ENCODE measurements around the gene TSPAN3. TPM values are rescaled to one million over a fixed set of nuclear protein-coding genes. Genes with fewer than 3 reads are reported as not detected.

The TSPAN3 gene
- total RNA-seq, 2 donors from 2014 or later = 143 to 151 TPM

DNA sequence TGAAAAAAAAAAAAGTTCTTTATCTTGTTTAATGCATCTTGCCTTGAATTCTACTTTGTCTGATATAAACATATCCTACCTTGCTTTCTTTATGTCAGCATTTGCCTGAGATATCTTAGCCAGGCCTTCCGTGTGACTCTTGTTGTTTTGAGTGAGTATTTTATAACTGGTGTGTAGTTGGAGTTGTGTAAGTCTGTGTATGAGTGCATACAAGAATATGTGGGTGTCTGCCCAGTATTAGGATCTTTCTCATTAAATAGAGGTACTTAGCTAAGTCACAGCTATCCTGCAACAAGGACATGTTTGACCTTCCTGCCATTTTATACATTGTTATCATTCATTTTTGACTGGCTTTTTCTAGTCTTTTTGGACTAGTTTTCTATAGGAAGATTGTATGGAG lies 22.5 kb upstream of the TSPAN3 start:
- ATAC-seq (no peak), DNase-seq (no peak)
- intact Hi-C loops (cut with DNase I) = no loop called here

DNA sequence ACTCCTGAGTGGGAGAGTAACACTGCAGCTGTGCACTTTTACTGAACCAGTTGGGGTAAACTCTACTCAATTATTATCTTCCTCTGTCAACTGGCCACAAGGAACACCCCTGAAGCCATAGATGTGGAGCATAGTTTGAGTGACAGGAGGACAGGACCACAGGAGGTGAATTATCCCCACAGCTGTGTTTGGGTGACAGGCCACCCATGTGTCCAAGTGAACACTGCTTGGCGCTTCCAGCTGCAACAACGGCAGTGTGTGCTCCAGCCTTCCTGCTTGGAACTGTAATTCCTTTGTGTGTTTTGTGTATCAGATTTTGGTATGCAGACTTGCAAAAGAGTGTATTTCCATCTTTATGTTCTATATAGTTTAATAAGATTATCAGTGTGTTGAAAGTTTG lies 20.2 kb upstream of the TSPAN3 start:
- intact Hi-C loops (cut with DNase I) = no loop called here
- DNase-seq = no peak
- ATAC-seq = no peak

DNA sequence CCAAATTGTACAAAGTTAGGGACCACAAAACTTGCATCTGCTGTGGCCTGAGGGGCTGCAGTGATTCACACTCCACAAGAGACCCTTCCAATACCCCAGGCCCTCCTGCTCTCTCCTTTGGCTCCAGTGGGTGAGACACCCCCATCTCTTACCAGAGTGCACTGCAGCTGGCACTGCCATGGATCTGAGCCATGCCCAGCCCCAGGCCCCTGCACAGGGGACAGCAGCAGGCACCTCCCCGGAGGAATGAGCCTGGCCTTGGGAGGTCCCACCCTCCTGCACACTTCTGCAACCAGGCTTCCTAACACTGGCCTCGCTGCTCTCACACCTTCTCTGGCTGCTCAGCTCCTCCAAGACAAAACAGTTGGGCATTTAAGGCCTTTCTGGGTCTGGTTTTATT lies 16.3 kb upstream of the TSPAN3 start:
- DNase-seq = no peak
- intact Hi-C loops (cut with DNase I) = no loop called here
- ATAC-seq = no peak

DNA sequence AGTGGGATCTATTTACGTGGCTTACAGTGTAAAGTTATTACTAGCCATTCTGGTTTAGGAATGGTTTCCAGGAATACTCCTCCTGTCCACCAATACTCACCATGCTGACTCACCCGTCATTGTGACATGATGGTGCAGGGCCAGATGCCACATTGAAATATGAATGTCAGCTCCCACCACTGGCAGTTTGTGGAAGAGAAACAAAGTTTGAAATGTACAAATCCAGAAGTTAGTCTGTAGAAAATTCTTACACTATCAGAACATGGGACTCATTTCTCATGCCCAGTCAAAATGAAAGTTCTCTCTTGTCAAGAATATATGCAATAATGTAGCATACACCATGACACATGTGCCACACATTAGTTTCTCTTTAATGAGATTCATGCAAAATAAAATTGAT lies 14.4 kb upstream of the TSPAN3 start:
- DNase-seq (no peak), ATAC-seq (no peak)
- intact Hi-C loops (cut with DNase I) = no loop called here

DNA sequence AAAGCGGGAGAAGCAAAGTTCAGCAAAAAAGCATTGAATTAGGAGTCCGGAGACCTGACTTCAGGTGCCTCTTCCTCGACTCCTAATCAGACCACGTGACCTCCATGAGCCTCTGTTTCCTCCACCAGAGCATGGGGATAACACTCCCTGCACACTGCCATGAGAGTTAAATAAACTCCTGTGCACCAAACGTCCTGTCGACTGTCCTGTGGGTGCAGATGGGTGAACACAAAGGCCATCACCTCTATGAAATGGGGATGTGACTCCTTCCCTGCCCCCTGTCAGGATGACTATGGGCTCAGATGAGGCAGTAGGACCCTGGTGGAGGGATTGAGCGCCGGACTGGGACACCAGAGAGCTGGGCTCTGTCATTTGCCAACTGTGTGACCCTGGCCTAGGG lies 13.5 kb upstream of the TSPAN3 start:
- ATAC-seq (no peak), DNase-seq (no peak)
- intact Hi-C loops (cut with DNase I) = no loop called here

DNA sequence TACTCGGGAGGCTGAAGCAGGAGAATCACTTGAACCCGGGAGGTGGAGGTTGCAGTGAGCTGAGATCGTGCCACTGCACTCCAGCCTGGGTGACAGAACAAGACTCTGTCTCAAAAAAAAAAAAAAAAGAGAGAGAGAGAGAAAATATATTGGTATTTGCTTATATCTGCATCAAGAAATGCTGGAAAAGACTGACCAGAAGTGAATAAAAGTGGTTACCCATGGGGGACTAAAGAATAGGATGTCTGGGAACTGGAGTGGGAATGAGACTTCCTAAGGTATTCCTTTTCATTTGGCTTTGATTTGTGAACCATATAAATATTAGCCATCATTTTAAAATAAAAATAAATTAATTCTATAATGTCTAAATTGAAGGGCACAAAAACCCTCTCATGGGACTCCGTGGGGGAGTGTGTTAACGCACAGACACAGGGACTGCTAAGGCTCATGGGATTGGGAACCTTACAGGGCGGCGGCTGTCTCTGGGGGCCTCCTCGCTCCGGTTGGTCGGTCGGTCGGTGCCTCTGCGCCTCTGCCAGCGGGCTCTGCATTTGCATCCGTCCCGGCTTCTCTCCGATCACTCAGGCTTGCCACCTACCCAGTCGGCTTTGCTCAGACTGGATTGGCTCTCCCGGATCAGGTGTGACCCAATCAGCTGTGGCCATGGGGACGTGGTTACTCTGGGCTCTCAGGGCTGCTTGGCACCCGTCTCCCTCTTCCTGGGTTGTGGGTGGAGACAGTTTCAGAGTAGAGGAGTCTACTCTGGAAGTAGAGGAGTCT lies 12.7 kb upstream of the TSPAN3 start:
- ATAC-seq (peak; percentile 99), DNase-seq (peak; percentile 84)
- intact Hi-C loops (cut with DNase I) = no loop called here

DNA sequence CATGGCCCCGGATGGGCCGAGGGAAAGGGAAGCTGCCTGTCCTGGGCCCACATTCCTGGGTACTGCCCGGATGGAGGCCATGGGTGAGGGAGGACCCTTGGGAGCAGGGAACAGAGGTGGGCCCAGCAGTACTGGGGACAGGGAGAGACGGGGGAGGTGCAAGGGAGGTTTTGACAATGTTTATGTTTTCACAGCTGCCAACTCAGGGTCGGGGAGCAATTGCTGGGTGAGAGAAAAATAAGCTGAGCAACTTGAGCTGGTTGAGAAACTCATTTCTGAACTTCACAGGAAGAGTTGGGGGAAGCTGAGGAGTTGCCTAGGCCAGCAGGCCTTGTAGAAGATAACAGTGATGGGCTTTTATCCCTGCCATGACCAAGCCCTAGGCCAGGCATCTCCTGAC lies 11.1 kb upstream of the TSPAN3 start:
- no peak for ATAC-seq
- intact Hi-C loops (cut with DNase I) = no loop called here
- DNase-seq = no peak

DNA sequence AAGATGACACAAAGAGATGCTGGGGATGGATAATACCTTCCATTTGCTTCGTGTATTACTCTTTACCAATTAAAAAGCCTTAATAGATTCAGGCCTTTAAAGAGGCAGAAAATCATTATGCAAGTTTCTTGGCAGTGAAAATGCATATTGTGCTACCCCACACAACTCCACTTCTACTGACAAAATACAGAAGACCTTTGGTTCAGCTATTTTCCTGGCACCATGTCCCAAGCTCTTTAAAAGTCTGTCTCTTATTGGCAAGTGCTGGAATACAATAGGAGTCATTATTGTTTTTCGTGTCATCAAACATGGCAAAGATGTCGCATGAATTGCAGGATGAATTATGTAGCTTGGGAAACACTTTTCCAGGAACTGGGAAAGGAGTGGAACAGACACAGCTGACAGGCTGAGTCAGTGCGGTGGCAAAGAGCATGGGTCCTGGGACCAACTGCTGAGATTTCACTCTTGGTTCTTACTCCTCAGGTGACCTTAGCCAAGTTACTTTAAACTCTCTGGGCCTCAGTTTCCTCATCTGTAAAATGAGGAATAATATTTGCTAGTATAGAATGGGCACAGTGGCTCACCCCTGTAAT lies 5.5 kb upstream of the TSPAN3 start:
- DNase-seq (no peak), ATAC-seq (no peak)
- intact Hi-C loops (cut with DNase I) = no loop called here

DNA sequence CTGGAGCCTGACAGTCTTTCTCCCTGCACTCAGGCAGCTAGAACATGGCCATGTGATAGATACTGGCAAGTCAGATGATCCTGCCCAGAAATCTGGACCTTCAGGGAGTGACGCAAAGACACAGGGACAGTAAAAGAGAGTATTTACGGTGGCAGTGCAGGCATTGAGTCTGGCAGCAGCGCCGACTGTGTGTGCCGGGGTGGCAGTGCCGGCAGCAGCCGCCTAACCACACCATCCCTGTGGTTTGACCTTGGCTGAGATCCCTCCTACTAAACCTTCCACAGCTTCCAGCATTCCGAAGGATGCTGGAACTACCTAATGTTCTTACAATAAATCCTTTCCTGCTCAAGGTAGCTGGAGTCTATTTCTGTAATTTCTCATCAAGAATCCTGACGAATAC lies 4.6 kb upstream of the TSPAN3 start:
- intact Hi-C loops (cut with DNase I) = no loop called here
- no peak for ATAC-seq
- no peak for DNase-seq

DNA sequence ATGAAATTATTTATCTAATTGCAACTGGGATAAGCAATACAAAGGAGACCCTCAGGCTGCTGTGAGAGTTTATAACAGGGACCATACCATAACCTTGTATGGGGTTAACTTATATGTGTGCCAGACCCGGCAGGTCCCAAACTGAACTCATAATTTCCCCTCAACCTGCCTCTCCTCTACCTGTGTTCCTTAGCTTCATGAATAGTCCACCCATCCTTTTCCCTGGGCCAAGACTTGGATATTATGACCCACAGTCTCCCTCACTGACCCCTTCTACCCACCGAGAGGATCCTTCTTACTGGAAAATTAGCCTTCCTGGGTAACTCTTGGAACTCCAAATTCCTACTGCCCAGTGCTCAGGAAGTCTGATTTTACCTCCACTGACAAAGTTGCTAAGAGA lies 3.4 kb upstream of the TSPAN3 start:
- no peak for ATAC-seq
- DNase-seq = no peak

DNA sequence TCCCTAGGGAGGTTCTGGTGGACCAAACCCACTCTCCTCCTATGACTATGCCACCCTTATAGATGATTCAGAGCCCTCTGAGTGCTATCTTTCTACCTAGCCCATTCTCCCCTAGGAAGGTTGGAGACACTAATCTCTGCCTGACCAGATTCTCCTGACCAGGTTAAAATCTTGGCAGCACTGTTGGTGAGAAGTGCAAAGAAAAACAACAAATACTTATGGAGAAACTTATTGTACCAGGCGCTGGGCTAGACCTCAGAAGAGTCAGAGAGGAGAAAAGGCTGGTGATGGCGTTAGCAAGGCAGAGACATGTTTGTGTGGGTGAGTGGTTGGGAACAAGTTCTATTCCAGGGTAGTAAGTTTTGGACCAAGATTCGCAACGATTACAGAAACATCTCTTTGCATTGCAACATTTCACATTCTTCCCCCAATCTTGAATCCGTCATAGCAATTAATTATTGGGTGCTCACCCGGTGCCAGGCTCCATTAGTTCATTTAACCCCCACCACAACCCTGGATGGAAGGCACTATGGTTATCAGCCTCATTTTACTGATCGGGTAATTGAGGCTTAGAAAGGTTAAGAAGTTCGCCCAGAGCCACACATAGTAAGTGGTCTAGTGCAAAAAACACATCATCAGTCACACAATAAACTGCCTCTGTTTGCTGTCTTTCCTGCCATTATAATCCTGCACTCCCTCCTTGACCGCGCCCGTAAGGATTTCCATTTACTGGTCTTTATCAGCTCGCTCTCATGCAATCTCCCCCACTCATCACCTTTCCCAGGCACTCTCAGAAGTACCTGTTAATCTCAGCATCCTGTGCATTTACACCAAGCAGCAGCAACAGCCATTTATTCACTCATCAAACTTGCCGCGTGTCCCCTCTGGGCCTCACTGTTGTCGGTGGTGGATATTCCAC lies 655 bp upstream of the TSPAN3 start:
- intact Hi-C loops (cut with DNase I) = no loop called here
- no peak for ATAC-seq

More for the DNA sequence above, 3.4 kb upstream of the TSPAN3 start:
- intact Hi-C loops (cut with DNase I) = no loop called here

DNA sequence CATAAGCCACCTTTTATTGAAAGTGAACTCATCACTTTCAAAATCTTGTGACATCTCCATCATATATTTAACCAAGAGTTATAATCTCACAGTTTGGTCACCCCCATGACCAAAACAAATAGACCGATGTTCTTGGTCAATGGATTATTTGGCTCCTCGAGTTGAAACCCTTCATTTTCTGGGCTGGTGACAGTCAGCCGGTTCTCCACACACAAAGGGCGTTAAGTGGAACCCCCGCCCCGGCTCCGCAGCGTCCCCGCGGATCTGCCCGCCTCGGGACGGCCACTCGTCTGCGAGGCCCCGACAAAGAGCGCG lies 772 bp downstream of the TSPAN3 start:
- no peak for DNase-seq
- intact Hi-C loops (cut with DNase I) = no loop called here
- no peak for ATAC-seq

More for the DNA sequence above, 655 bp upstream of the TSPAN3 start:
- DNase-seq = no peak

DNA sequence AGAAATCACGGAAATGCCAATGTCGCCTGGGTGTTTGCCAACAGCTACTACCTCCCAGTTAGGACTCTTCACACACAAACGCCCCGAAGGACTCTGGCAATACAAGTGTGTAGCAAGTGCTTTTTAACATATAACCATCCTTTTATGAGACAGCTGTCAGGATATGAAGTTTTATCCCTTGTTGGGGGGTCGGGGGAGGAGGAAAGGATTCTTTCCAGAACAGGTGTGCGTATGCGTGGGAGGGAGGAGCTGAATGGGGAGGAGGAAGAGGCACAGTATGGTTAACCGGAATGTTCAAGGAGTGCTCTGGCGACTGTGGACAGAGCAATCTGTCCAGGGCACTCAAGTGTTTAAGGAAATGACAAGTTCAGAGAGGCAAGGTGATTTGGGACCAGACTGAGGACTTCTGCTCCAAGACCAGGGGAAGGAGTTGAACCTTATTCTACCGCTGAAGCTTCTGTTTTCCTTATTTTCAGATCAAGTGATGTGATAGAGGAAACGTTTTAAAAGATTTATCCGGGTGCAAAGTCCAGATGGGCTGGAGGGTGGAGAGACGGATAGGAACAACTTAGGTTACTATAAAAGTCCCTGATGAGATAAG lies 1.3 kb downstream of the TSPAN3 start:
- DNase-seq (peak; percentile 41), ATAC-seq (no peak)
- intact Hi-C loops (cut with DNase I) = no loop called here

DNA sequence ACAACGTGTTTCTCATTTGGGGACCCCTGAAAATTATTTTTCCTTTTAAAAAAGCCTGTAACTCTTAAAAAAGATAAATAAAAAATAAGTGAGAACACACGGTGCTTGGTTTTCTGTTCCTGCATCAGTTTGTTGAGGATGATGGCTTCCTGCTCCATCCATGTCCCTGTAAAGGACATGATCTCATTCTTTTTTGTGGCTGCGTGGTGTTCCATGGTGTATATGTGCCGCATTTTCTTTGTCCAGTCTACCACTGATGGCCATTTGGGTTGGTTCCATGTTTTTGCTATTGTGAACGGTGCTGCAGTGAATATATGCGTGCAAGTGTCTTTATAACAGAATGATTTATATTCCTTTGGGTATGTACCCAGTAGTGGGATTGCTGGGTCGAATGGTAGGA lies 2.3 kb downstream of the TSPAN3 start:
- no peak for DNase-seq
- no peak for ATAC-seq
- intact Hi-C loops (cut with DNase I) = no loop called here

DNA sequence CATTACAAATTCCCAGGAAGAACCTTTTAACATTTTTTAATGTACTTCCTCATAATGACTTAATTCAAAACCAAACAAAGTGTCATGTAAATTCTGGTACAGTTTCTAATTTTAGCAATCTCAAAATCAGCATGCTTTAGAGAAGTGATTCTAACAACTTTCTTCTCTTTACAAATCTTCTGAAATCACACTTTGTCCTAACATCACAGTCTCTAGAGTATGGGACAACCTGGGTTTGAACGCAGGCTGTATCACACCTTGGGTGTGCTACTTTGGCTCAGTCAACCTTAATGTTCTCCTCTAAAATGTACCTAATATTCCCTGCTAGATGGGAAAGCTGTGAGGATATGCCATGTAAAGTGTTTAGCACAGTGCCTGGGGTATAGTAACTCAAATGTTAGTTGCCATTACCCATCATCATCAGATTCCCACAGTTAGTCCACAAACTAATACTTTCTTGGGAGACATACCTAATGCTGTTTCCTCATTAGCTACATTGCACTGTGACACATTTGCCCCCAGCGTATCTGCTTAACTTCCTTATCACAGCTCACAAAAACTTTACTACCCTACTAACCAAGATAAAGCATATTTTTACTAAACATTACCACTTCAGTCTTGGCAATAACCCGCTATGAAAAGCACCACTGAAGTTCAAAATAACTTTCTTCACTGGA lies 3.1 kb downstream of the TSPAN3 start:
- DNase-seq = no peak
- no peak for ATAC-seq
- intact Hi-C loops (cut with DNase I) = no loop called here

DNA sequence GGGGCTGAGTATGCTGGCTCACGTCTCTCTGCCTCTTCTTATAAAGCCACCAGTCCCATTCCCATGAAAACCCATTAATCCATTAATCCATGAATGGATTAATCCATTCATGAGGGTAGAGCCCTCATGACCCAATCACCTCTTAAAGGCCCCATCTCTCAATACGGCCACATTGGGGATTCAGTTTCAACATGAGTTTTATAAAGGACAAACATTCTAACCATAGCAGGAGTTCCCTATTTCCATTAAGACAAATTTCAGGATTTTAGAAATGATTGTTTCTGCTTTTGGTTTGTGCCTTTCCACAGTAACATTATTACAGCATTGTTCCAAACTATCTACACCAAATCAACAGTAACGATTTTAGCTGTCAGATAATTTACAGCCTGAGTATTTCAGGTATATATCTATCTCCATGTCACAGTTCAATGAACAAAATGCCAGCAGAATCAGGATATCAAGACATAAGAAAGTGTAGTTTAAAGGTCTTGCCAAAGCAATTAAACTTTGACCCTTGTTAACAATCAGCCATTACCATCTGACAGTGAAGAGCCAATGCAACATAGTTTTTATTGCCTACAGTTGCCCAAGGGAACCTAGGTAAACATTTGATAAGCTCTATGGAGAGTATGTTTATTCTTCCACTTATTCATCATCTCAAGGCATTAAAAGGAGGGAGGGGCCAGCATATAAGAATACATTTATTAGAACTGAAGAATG lies 3.8 kb downstream of the TSPAN3 start:
- DNase-seq (no peak), ATAC-seq (no peak)
- intact Hi-C loops (cut with DNase I) = no loop called here

DNA sequence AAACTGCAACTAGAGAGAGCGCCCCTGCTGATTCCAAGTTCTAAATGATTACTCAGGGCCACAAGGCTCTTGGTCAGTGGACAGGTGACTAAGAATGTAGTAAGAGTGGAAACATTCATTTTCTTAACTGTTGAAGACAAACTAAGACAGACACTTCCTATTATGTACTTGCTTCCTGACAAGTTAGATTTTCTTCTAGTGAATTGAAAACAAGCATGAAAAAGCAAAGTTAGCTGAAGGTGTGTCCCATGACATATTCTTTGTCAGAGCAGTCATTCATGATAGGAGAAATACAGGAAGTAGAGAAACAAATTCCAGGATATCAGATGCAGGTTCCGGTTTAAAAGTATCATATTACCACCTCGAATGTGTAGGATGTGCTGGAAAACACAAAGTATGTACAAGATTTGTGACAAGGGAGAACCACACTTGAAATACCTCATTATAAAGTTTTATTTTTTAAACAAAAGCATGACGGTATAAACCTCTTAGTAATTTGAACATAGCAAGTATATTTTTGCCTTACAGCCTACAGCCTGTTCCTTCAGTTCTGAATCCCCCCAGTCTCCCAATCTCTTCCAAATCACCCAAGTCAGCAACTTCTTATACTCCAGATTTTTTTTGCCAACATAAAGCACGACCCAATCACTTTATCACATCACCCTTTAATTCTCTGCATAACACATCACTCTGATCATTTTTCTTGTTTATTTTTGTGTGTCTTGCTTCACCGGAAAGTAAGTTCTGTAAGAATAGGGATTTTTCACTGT lies 6.2 kb downstream of the TSPAN3 start:
- ATAC-seq = peak in 1 of 2 donors; percentile 20
- intact Hi-C loops (cut with DNase I) = no loop called here
- DNase-seq = no peak

DNA sequence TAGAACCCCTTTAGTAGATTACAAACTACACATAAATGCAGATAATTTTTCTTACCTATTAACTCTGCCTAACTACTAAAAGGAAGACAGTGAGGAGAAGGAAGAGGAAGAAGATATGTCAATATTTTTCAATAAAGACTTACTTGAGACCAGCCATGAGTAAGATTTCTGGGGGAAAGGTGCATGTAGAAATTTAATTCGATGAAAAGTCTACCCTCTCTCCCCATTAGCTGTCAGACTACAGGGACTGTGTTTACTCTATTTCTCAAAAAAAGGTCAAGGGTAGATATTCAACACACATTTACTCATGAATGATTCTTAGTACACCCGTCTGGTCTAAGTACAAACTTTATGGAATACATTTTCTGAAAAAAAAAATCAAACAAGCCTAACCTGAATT lies 6.8 kb downstream of the TSPAN3 start:
- DNase-seq (no peak), ATAC-seq (no peak)
- intact Hi-C loops (cut with DNase I) = no loop called here
